SK-N-SH (cell line): Measurements from ENCODE around the gene TRAF2.

Experiments
- CTCF ChIP-seq: fragments of 200-600 bp; sonication (generic); IDR thresholded peaks from 2 replicates; pipeline ENCODE4 v1.6.1; 2017; ENCODE audit warnings: antibody characterized with exemption, mild to moderate bottlenecking, moderate library complexity
- ELF1 ChIP-seq: IDR thresholded peaks from 2 replicates; pipeline ENCODE4 v1.4.0; 2012

GRCh38 chr9:136960212-136960937 is 74.1 kb downstream of the TRAF2 start:
- TF ChIP-seq CTCF (no peak), ELF1 (no peak)
